Naive thymus-derived CD8-positive, alpha-beta T cell (primary cell): ENCODE data around the gene CFP. TPM values are rescaled to one million over a fixed set of nuclear protein-coding genes. Genes with fewer than 3 reads are reported as not detected.

Source experiments
- ATAC-seq, 2 donors: fragments of 150-1000 bp; cut with Tn5 transposase in 1 of 2; sonication (Bioruptor Pico), chemical (Tn5 transposase) in 1 of 2; 1 replicate in 1 of 2; 2 replicates in 1 of 2; pipeline ENCODE4 v1.10.0; 2021; ENCODE audit warnings: mild to moderate bottlenecking in 2 of 2, moderate library complexity in 2 of 2
- POLR2A ChIA-PET: fragments of 350-600 bp; sonication (Branson Sonifier 250); formaldehyde crosslinking; loops from one replicate; lab custom pipeline; 2021; ENCODE audit warnings: antibody characterized with exemption; lab: Charles Lee
- DNase-seq, 10 donors: peaks; one replicate each; pipeline versions ENCODE4 v3.0.0 to v3.0.0-alpha.2; 2020 to 2022
- H3K27ac Mint-ChIP-seq, 10 donors: one replicate each; pipeline ENCODE4 v1.8.0; 2020 to 2022; ENCODE audit warnings: mild to moderate bottlenecking in 10 of 10, mixed read lengths in 10 of 10, moderate library complexity in 4 of 10, inconsistent platforms in 1 of 10
- H3K27me3 Mint-ChIP-seq, 5 donors: one replicate each; pipeline ENCODE4 v1.8.0; 2021 to 2022; ENCODE audit warnings: mixed read lengths in 5 of 5
- H3K36me3 Mint-ChIP-seq, 3 donors: one replicate each; pipeline ENCODE4 v1.8.0; 2020 to 2022; ENCODE audit warnings: mixed read lengths in 3 of 3, mild to moderate bottlenecking in 2 of 3, inconsistent platforms in 1 of 3
- H3K4me1 Mint-ChIP-seq, 4 donors: one replicate each; pipeline ENCODE4 v1.8.0; 2021 to 2022; ENCODE audit warnings: mixed read lengths in 4 of 4
- H3K4me3 Mint-ChIP-seq, 10 donors: one replicate each; pipeline ENCODE4 v1.8.0; 2020 to 2022; ENCODE audit warnings: mild to moderate bottlenecking in 10 of 10, mixed read lengths in 10 of 10, moderate library complexity in 6 of 10, inconsistent platforms in 1 of 10
- H3K9me3 Mint-ChIP-seq, 9 donors: one replicate each; pipeline ENCODE4 v1.8.0; 2020 to 2022; ENCODE audit warnings: mixed read lengths in 9 of 9, mild to moderate bottlenecking in 3 of 9, inconsistent platforms in 1 of 9, moderate library complexity in 1 of 9
- polyA plus RNA-seq, 3 donors: library from polyadenylated mRNA; unstranded; fragments of 300-500 nt; fragmentation: Illumina TruSeq; gene quantifications; one replicate each; pipeline ENCODE4 v1.2.3, GENCODE V29; 2021
- total RNA-seq, 8 experiments: library from RNA in 2 of 8; stranded (reverse) in 2 of 8; gene quantifications; one replicate each; pipeline ENCODE4 v1.2.3 and lab custom pipeline; 2021 to 2026

CFP gene
- total and polyA plus RNA-seq, 5 experiments from 2014 or later, result 5.4 to 19.5 (median 12.7) TPM

- Mint-ChIP-seq H3K27me3 (no peaks in the 10 kb centered on the region), H3K36me3 (peaks cover 8 to 61% (median 14%) of the 10 kb centered on the region in 3 donors)
- DNase-seq, result peak in 2 of 10 donors; percentile 21 to 26
Observed at GRCh38 chrX:47637546-47638195, 7.9 kb upstream of the CFP start.

GRCh38 chrX:47634871-47635575 is 5.3 kb upstream of the CFP start:
- H3K4me1 Mint-ChIP-seq, result peaks cover 8 to 28% (median 26%) of the 10 kb centered on the region in 4 donors
- H3K9me3 Mint-ChIP-seq, result peaks cover 0 to 2% (median 0%) of the 10 kb centered on the region in 9 donors
- H3K27ac Mint-ChIP-seq, result no peak overlapping the region
- no peak overlapping the region for H3K4me3 Mint-ChIP-seq
- H3K36me3 Mint-ChIP-seq, result peaks cover under 1 to 39% (median 9%) of the 10 kb centered on the region in 3 donors
- peak; percentile 36 to 72 for ATAC-seq
- POLR2A ChIA-PET, result no interaction called here
- peak in 1 of 10 donors; percentile 21 for DNase-seq
- no peaks in the 10 kb centered on the region for H3K27me3 Mint-ChIP-seq

More at GRCh38 chrX:47637546-47638195, 7.9 kb upstream of the CFP start:
- peaks cover 6 to 34% (median 16%) of the 10 kb centered on the region in 4 donors for H3K4me1 Mint-ChIP-seq
- peak overlapping the region; percentile 41 to 84 (median 69) for H3K27ac Mint-ChIP-seq
- POLR2A ChIA-PET, result interaction anchor here (0.9 to 1.7 kb wide), 2 partner anchors 9 to 82 kb away, joined by 3 to 4 read pairs; no protein-coding TSS in a partner anchor
- H3K4me3 Mint-ChIP-seq, result peak overlapping the region; percentile 40 to 80 (median 60)
- H3K9me3 Mint-ChIP-seq, result peaks cover 0 to 2% (median 0%) of the 10 kb centered on the region in 9 donors
- ATAC-seq, result peak; percentile 74 to 81

- H3K9me3 Mint-ChIP-seq, result peaks cover 0 to 2% (median 0%) of the 10 kb centered on the region in 9 donors
- no peaks in the 10 kb centered on the region for H3K27me3 Mint-ChIP-seq
- POLR2A ChIA-PET, result no interaction called here
- peaks cover 11 to 34% (median 31%) of the 10 kb centered on the region in 4 donors for H3K4me1 Mint-ChIP-seq
- peaks cover 0 to 29% (median 1%) of the 10 kb centered on the region in 3 donors for H3K36me3 Mint-ChIP-seq
- no peak for DNase-seq
- no peak overlapping the region for H3K27ac Mint-ChIP-seq
- H3K4me3 Mint-ChIP-seq, result no peak overlapping the region
- no peak for ATAC-seq
Observed at GRCh38 chrX:47633689-47634590, 4.2 kb upstream of the CFP start.

GRCh38 chrX:47632666-47633065 is 2.9 kb upstream of the CFP start:
- peak overlapping the region in 7 of 10 donors; percentile 1 to 80 (median 54) for H3K27ac Mint-ChIP-seq

GRCh38 chrX:47631676-47632075 is 1.9 kb upstream of the CFP start:
- POLR2A ChIA-PET, result interaction anchor here (1.1 to 2.2 kb wide), 3 partner anchors 8 to 76 kb away, joined by 3 to 7 read pairs (median 6); partner anchors contain the start of gene ELK1
- peaks cover 6 to 30% (median 24%) of the 10 kb centered on the region in 4 donors for H3K4me1 Mint-ChIP-seq
- H3K27ac Mint-ChIP-seq, result peak overlapping the region in 1 of 10 donors; percentile 35
- H3K27me3 Mint-ChIP-seq, result no peaks in the 10 kb centered on the region
- peaks cover 0 to 9% (median under 1%) of the 10 kb centered on the region in 3 donors for H3K36me3 Mint-ChIP-seq
- no peak for ATAC-seq
- no peaks in the 10 kb centered on the region for H3K9me3 Mint-ChIP-seq
- DNase-seq, result no peak
- H3K4me3 Mint-ChIP-seq, result no peak overlapping the region

More at GRCh38 chrX:47632666-47633065, 2.9 kb upstream of the CFP start:
- no peak overlapping the region for H3K4me3 Mint-ChIP-seq
- ATAC-seq, result no peak
- no peak for DNase-seq
- POLR2A ChIA-PET, result no interaction called here
- H3K36me3 Mint-ChIP-seq, result peaks cover 0 to 19% (median 1%) of the 10 kb centered on the region in 3 donors
- peaks cover 0 to 2% (median 0%) of the 10 kb centered on the region in 9 donors for H3K9me3 Mint-ChIP-seq
- peaks cover 11 to 35% (median 30%) of the 10 kb centered on the region in 4 donors for H3K4me1 Mint-ChIP-seq
- H3K27me3 Mint-ChIP-seq, result no peaks in the 10 kb centered on the region

- H3K9me3 Mint-ChIP-seq, result no peaks in the 10 kb centered on the region
- peak overlapping the region in 9 of 10 donors; percentile 29 to 94 (median 80) for H3K27ac Mint-ChIP-seq
- H3K4me3 Mint-ChIP-seq, result peak overlapping the region; percentile 76 to 86 (median 82)
- POLR2A ChIA-PET, result interaction anchor here (0.5 to 1.3 kb wide), 3 partner anchors 20 to 73 kb away, joined by 3 to 4 read pairs (median 3); no protein-coding TSS in a partner anchor
- H3K27me3 Mint-ChIP-seq, result no peaks in the 10 kb centered on the region
- DNase-seq, result peak in 1 of 10 donors; percentile 30
- ATAC-seq, result peak; percentile 28 to 46
- peaks cover 9 to 34% (median 25%) of the 10 kb centered on the region in 4 donors for H3K4me1 Mint-ChIP-seq
- peaks cover 0 to 2% (median 0%) of the 10 kb centered on the region in 3 donors for H3K36me3 Mint-ChIP-seq
Observed at GRCh38 chrX:47628982-47629381, 748 bp downstream of the CFP start.

GRCh38 chrX:47625365-47625764 is 4.4 kb downstream of the CFP start:
- Mint-ChIP-seq H3K4me1 (peaks cover 13 to 40% (median 33%) of the 10 kb centered on the region in 4 donors), H3K27me3 (peaks cover 0 to 1% (median 0%) of the 10 kb centered on the region in 5 donors), H3K9me3 (no peaks in the 10 kb centered on the region), H3K4me3 (peak overlapping the region in 3 of 10 donors; percentile 14 to 54 (median 15)), H3K36me3 (peaks cover 0 to 2% (median 0%) of the 10 kb centered on the region in 3 donors), H3K27ac (no peak overlapping the region)
- DNase-seq (no peak), ATAC-seq (no peak)
- POLR2A ChIA-PET, result no interaction called here

- Mint-ChIP-seq H3K27me3 (peaks cover 0 to 2% (median 0%) of the 10 kb centered on the region in 5 donors), H3K36me3 (peaks cover 0 to 2% (median 0%) of the 10 kb centered on the region in 3 donors), H3K9me3 (peaks cover 0 to 2% (median 0%) of the 10 kb centered on the region in 9 donors), H3K27ac (peak overlapping the region in 6 of 10 donors; percentile 19 to 82 (median 50)), H3K4me3 (peak overlapping the region; percentile 79 to 92 (median 88)), H3K4me1 (peaks cover 7 to 34% (median 22%) of the 10 kb centered on the region in 4 donors)
- DNase-seq (peak in 9 of 10 donors; percentile 23 to 76 (median 50)), ATAC-seq (peak; percentile 72 to 80)
- POLR2A ChIA-PET, result interaction anchor here (0.5 to 2.1 kb wide), 6 partner anchors 12 to 67 kb away, joined by 3 to 13 read pairs (median 3); partner anchors contain the start of gene TIMP1
Observed at GRCh38 chrX:47623540-47624027, 6.1 kb downstream of the CFP start.

GRCh38 chrX:47621851-47622250 is 7.9 kb downstream of the CFP start:
- ATAC-seq (no peak), DNase-seq (no peak)
- Mint-ChIP-seq H3K36me3 (peaks cover 0 to 2% (median 0%) of the 10 kb centered on the region in 3 donors), H3K9me3 (peaks cover 0 to 2% (median 0%) of the 10 kb centered on the region in 9 donors), H3K4me3 (peak overlapping the region in 1 of 10 donors; percentile 14), H3K27ac (no peak overlapping the region), H3K27me3 (peaks cover 0 to 4% (median 0%) of the 10 kb centered on the region in 5 donors), H3K4me1 (peaks cover 7 to 23% (median 21%) of the 10 kb centered on the region in 4 donors)
- POLR2A ChIA-PET, result no interaction called here

- ATAC-seq (no peak), DNase-seq (no peak)
- H3K4me1 Mint-ChIP-seq, result peaks cover 7 to 22% (median 21%) of the 10 kb centered on the region in 4 donors
- H3K27me3 Mint-ChIP-seq, result peaks cover 0 to 4% (median 0%) of the 10 kb centered on the region in 5 donors
- H3K27ac Mint-ChIP-seq, result peak overlapping the region in 2 of 10 donors; percentile 17 to 71
- peak overlapping the region in 9 of 10 donors; percentile 25 to 70 (median 43) for H3K4me3 Mint-ChIP-seq
- POLR2A ChIA-PET, result interaction anchor here (0.6 kb wide), 1 partner anchor 373 kb away, joined by 4 read pairs; no protein-coding TSS in a partner anchor
- H3K36me3 Mint-ChIP-seq, result no peaks in the 10 kb centered on the region
- peaks cover 0 to 2% (median 0%) of the 10 kb centered on the region in 9 donors for H3K9me3 Mint-ChIP-seq
Observed at GRCh38 chrX:47620303-47620685, 9.4 kb downstream of the CFP start.
